ENCODE measurements around the gene MIPEP. TPM values are rescaled to one million over a fixed set of nuclear protein-coding genes. Genes with fewer than 3 reads are reported as not detected.

The MIPEP gene
- total RNA-seq, 4 donors from 2014 or later, result 5.2 to 20.1 (median 17.8) TPM

DNA sequence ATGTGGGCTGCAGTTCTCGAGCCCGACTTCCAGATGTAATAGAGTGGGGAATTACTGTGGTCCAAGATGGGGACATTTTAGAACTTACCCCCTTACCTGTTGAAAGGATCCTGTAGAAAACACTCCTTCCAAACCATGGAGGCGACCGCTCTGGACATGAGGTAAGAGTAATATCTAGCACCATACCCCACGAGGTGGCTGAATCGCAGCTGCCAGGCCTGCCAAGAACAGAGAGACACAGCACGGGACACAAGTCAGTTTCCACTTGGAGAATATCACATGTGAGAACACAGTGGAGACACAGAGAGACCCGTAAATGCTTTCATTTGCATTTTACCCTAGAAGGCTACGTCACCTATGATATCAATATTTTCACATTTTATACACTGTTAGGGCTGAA is 129.2 kb downstream of the MIPEP start:
- Histone ChIP-seq H3K9me3 (no peaks in the 10 kb centered on the region), H3K27ac (no peak overlapping the region), H3K36me3 (no peaks in the 10 kb centered on the region), H3K4me1 (no peaks in the 10 kb centered on the region), H3K4me3 (no peak overlapping the region), H3K27me3 (no peaks in the 10 kb centered on the region)
- intact Hi-C loops (cut with DNase I; ENCODE audit: low total_unique reads), result loop anchor here (5.0 kb wide), 1 partner anchor 112 kb away; no protein-coding TSS in a partner anchor
- in situ Hi-C loops (cut with MboI; ENCODE audit: low pct_ligation_motif_present in 1 of 4, low pct_unique_long_range_greater_than_20kb in 1 of 4, low sequenced_read_pairs in 3 of 4), result no loop called here
- TF ChIP-seq, protein P1, sequence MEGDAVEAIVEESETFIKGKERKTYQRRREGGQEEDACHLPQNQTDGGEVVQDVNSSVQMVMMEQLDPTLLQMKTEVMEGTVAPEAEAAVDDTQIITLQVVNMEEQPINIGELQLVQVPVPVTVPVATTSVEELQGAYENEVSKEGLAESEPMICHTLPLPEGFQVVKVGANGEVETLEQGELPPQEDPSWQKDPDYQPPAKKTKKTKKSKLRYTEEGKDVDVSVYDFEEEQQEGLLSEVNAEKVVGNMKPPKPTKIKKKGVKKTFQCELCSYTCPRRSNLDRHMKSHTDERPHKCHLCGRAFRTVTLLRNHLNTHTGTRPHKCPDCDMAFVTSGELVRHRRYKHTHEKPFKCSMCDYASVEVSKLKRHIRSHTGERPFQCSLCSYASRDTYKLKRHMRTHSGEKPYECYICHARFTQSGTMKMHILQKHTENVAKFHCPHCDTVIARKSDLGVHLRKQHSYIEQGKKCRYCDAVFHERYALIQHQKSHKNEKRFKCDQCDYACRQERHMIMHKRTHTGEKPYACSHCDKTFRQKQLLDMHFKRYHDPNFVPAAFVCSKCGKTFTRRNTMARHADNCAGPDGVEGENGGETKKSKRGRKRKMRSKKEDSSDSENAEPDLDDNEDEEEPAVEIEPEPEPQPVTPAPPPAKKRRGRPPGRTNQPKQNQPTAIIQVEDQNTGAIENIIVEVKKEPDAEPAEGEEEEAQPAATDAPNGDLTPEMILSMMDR (IDR thresholded peaks at IDR 0.05), result no peak
- no peak for TF ChIP-seq EP300 (IDR thresholded peaks at IDR 0.05; ENCODE audit: low read depth)
- no peak for TF ChIP-seq POLR2A (IDR thresholded peaks at IDR 0.05)
- TF ChIP-seq POLR2AphosphoS5 (IDR thresholded peaks at IDR 0.05), result no peak
- DNase-seq, result no peak
- WGBS, 2 donors (ENCODE audit: low coverage in 1 of 2), result 80 to 96% methylated on average over 1 to 9 of the region's 9 CpGs

DNA sequence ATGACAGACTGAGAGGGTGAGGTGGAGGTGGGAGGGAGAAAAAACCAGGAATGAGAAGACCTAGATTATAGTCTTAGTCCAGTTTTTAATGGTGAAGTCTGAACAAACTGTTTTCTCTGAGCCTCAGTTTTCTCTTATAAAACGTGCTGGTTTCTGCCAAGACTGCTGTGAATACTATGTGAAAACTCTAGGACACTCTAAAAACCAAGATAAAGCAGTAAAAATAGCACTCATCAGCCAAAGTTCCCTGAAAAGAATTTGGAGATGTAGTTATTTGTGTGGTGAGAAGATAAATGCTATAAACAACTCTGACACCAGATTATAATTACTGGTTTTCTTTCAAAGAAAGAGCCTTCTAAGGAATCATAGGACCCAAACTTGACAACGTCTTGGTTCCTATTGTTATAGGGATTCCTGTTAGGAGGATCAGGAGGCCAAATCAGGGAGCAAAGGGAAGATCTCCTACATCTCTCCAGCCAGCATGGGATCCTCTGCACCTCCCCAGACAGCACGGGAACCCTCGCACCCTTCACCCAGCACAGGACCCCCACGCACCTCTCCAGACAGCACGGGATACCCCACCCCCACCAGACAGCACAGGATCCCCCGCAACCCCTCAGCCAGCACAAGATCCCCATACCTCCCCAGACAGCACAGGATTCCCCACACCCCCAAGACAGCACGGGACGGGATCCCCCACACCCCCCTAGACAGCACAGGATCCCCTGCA is 130.2 kb downstream of the MIPEP start:
- intact Hi-C loops (cut with DNase I; ENCODE audit: low total_unique reads), result no loop called here
- no peaks in the 10 kb centered on the region for H3K27me3 ChIP-seq
- 73 to 85% methylated on average over 4 to 9 of the region's 9 CpGs for WGBS, 2 donors (ENCODE audit: low coverage in 1 of 2)
- in situ Hi-C loops (cut with MboI; ENCODE audit: low pct_ligation_motif_present in 1 of 4, low pct_unique_long_range_greater_than_20kb in 1 of 4, low sequenced_read_pairs in 3 of 4), result no loop called here
- no peak for DNase-seq
- no peak overlapping the region for H3K4me3 ChIP-seq
- TF ChIP-seq, protein P1 (IDR thresholded peaks at IDR 0.05), result no peak
- TF ChIP-seq POLR2A (IDR thresholded peaks at IDR 0.05), result no peak
- TF ChIP-seq EP300 (IDR thresholded peaks at IDR 0.05; ENCODE audit: low read depth), result no peak
- no peak for TF ChIP-seq POLR2AphosphoS5 (IDR thresholded peaks at IDR 0.05)
- no peaks in the 10 kb centered on the region for H3K9me3 ChIP-seq
- H3K4me1 ChIP-seq, result peaks cover 0 to 2% (median 0%) of the 10 kb centered on the region in 4 donors
- H3K36me3 ChIP-seq, result no peaks in the 10 kb centered on the region
- no peak overlapping the region for H3K27ac ChIP-seq

DNA sequence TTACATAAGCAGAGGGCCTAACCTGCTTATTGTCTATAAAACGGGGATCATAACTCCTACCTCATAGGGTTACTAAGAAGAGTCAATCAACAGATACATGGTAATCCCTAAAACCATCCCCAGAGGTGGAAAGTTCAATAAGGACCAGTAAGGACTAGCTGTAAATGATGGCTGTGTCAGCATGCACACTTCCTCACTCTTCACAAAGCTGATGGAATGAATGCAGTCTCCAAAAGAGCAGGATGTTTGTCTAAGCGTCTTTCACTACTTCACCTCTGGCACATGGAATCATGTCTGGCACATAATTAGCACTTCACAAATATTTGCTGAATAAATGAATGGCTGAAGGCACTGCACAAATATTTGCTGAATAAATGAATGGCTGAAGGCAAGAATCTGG is 134.2 kb downstream of the MIPEP start:
- Histone ChIP-seq H3K36me3 (peaks cover 0 to 6% (median 0%) of the 10 kb centered on the region in 4 donors), H3K27ac (no peak overlapping the region), H3K9me3 (no peaks in the 10 kb centered on the region), H3K4me1 (peaks cover 0 to 10% (median 4%) of the 10 kb centered on the region in 4 donors), H3K4me3 (no peak overlapping the region), H3K27me3 (no peaks in the 10 kb centered on the region)
- intact Hi-C loops (cut with DNase I; ENCODE audit: low total_unique reads), result no loop called here
- no peak for DNase-seq
- in situ Hi-C loops (cut with MboI; ENCODE audit: low pct_ligation_motif_present in 1 of 4, low pct_unique_long_range_greater_than_20kb in 1 of 4, low sequenced_read_pairs in 3 of 4), result no loop called here
- WGBS, 2 donors (ENCODE audit: low coverage in 1 of 2), result 65 to 75% methylated on average over 2 of the region's 2 CpGs
- TF ChIP-seq POLR2AphosphoS5 (IDR thresholded peaks at IDR 0.05), result no peak

DNA sequence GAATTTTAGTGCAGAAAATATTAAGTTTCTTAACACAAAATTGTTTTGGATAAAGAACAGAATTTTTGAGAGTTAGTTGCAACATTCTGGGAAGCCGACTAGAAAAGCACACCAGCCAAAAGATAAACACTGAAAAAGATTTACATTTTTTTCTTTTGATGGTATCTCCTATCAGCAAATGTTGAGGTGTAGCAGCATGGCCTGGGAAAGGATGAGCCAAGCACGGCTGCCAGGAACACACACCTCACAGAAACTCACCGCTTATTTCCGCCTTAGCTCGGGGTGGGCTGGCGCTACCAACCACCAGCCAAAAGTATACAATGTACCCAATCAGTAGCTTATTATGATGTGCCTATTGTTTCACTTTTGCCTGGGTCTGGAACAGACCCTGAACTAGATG is 134.7 kb downstream of the MIPEP start:
- intact Hi-C loops (cut with DNase I; ENCODE audit: low total_unique reads), result no loop called here
- no peak overlapping the region for H3K27ac ChIP-seq
- peaks cover 0 to 10% (median 4%) of the 10 kb centered on the region in 4 donors for H3K4me1 ChIP-seq
- H3K9me3 ChIP-seq, result no peaks in the 10 kb centered on the region
- peaks cover 0 to 6% (median 0%) of the 10 kb centered on the region in 4 donors for H3K36me3 ChIP-seq
- no peak for DNase-seq
- in situ Hi-C loops (cut with MboI; ENCODE audit: low pct_ligation_motif_present in 1 of 4, low pct_unique_long_range_greater_than_20kb in 1 of 4, low sequenced_read_pairs in 3 of 4), result no loop called here
- H3K27me3 ChIP-seq, result no peaks in the 10 kb centered on the region
- H3K4me3 ChIP-seq, result no peak overlapping the region
- no peak for TF ChIP-seq POLR2A (IDR thresholded peaks at IDR 0.05)
- TF ChIP-seq, protein P1 (IDR thresholded peaks at IDR 0.05), result no peak
- TF ChIP-seq POLR2AphosphoS5 (IDR thresholded peaks at IDR 0.05), result no peak
- TF ChIP-seq EP300 (IDR thresholded peaks at IDR 0.05; ENCODE audit: low read depth), result no peak
- WGBS, 2 donors (ENCODE audit: low coverage in 1 of 2), result 88 to 96% methylated on average over 6 of the region's 6 CpGs

All from transverse colon (tissue), 4 donors.